Sigmoid colon (tissue), 7 donors: ENCODE results near the gene CDK14. TPM values are rescaled to one million over a fixed set of nuclear protein-coding genes. Genes with fewer than 3 reads are reported as not detected.

Experiments
- DNase-seq: peaks from one replicate; pipeline ENCODE4 v3.0.0-alpha.2; 2019
- H3K27ac ChIP-seq, 4 donors: fragments of 200-600 bp; sonication (generic); one replicate each; pipeline ENCODE4 v1.5.1; 2016 to 2019; ENCODE audit warnings: mild to moderate bottlenecking in 1 of 4
- H3K27me3 ChIP-seq, 3 donors: fragments of 200-600 bp; sonication (generic); one replicate each; pipeline ENCODE4 v1.5.1; 2019; ENCODE audit warnings: mild to moderate bottlenecking in 1 of 3
- H3K36me3 ChIP-seq, 4 donors: fragments of 200-600 bp; sonication (generic); one replicate each; pipeline ENCODE4 v1.5.1; 2016 to 2019
- H3K4me1 ChIP-seq, 4 donors: fragments of 200-600 bp; sonication (generic); one replicate each; pipeline ENCODE4 v1.5.1; 2017 to 2019
- H3K4me3 ChIP-seq, 4 donors: fragments of 200-600 bp; sonication (generic); one replicate each; pipeline ENCODE4 v1.5.1; 2017 to 2019; ENCODE audit warnings: mild to moderate bottlenecking in 2 of 4, moderate library complexity in 1 of 4
- H3K9me3 ChIP-seq, 4 donors: fragments of 200-600 bp in 3 of 4; sonication (generic) in 3 of 4; one replicate each; pipeline versions ENCODE4 v1.5.1 to v1.6.1; 2013 to 2019
- CTCF ChIP-seq, 4 experiments: fragments of 450-650 bp in 3 of 4; fragments of 200-600 bp in 1 of 4; IDR thresholded peaks; one replicate each; pipeline ENCODE4 v1.5.1; 2016 to 2019; ENCODE audit warnings: antibody characterized with exemption in 4 of 4, mild to moderate bottlenecking in 3 of 4, moderate library complexity in 2 of 4
- EP300 ChIP-seq, 4 donors: sonication (generic); formaldehyde crosslinking; IDR thresholded peaks; one replicate each; pipeline ENCODE4 v1.6.1; 2017; ENCODE audit warnings: antibody characterized with exemption in 4 of 4
- POLR2A ChIP-seq, 2 donors: fragments of 450-650 bp; IDR thresholded peaks; one replicate each; pipeline ENCODE4 v1.6.1; 2016; ENCODE audit warnings: antibody characterized with exemption in 2 of 2, mild to moderate bottlenecking in 2 of 2, moderate library complexity in 2 of 2
- POLR2AphosphoS5 ChIP-seq, 4 donors: sonication (generic); formaldehyde crosslinking; IDR thresholded peaks; one replicate each; pipeline ENCODE4 v1.6.1; 2017; ENCODE audit warnings: antibody characterized with exemption in 4 of 4
- WGBS, 2 donors: extraction: QIAGEN DNeasy Blood & Tissue Kit; methylation state at CpG; one replicate each; pipeline ENCODE4 v1.1.7; 2013; 5-methylcytosine and 5-hydroxymethylcytosine counted together
- intact Hi-C: fragments of 100-400 bp; cut with DNase I; formaldehyde crosslinking; loops from one replicate; pipeline ENCODE4 v1.15.1; 2023
- polyA plus RNA-seq, 3 donors: library from polyadenylated mRNA; stranded (reverse); fragments of 200-250 nt; gene quantifications; one replicate each; pipeline ENCODE4 v1.2.3, GENCODE V29; 2013
- total RNA-seq, 4 donors: library from RNA; depleted of rRNA; stranded (reverse); fragments of >200 nt; gene quantifications; one replicate each; pipeline ENCODE4 v1.1.0, GENCODE V29; 2016
- donor health status: healthy with polysubstance abuse.
- donor health status: Bipolar disorder and iron deficiency.
- donor health status: healthy.

Gene CDK14
- total and polyA plus RNA-seq, 7 donors, result 0.92 to 19.3 (median 11.1) TPM

DNA sequence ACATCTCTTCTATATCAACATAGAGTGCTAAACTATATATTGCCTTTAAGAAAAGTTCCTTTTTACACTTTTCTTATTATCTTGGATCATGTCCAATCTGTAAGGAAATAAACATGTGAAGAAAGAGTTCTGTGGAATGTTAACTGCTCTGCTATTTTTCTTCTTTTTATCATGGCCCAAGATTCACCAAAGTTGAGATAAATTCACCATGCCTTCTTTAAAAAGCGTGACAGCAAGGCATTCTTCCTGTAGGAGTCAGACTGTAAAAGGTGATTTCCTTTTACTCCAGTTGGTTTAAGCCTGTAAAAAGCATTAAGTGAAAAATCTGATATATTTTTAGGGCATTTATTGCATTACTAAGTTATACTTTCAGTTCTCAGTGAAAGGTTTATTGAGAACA is 502.4 kb downstream of the CDK14 start:
- H3K27ac ChIP-seq, result no peak overlapping the region
- intact Hi-C loops, result no loop called here
- H3K4me1 ChIP-seq, result peaks cover 0 to 4% (median 0%) of the 10 kb centered on the region in 4 donors
- no peak overlapping the region for H3K4me3 ChIP-seq
- DNase-seq, result no peak
- no peaks in the 10 kb centered on the region for H3K27me3 ChIP-seq
- 83 to 96% methylated on average over 1 of the region's 1 CpG for WGBS, 2 donors
- no peaks in the 10 kb centered on the region for H3K36me3 ChIP-seq
- no peaks in the 10 kb centered on the region for H3K9me3 ChIP-seq
- TF ChIP-seq POLR2AphosphoS5 (IDR thresholded peaks at IDR 0.05), result no peak
- TF ChIP-seq EP300 (IDR thresholded peaks at IDR 0.05), result no peak

GRCh38 chr7:91103363-91103762 is 507.2 kb downstream of the CDK14 start:
- H3K36me3 ChIP-seq, result no peaks in the 10 kb centered on the region
- H3K4me1 ChIP-seq, result peaks cover 0 to 4% (median 0%) of the 10 kb centered on the region in 4 donors
- no peak overlapping the region for H3K27ac ChIP-seq
- intact Hi-C loops, result no loop called here
- H3K9me3 ChIP-seq, result peaks cover 0 to 4% (median 0%) of the 10 kb centered on the region in 4 donors
- no peak for TF ChIP-seq EP300 (IDR thresholded peaks at IDR 0.05)
- no peak for TF ChIP-seq POLR2AphosphoS5 (IDR thresholded peaks at IDR 0.05)
- no peak for TF ChIP-seq CTCF (IDR thresholded peaks at IDR 0.05)
- no peak for TF ChIP-seq POLR2A (IDR thresholded peaks at IDR 0.05)
- 94 to 95% methylated on average over 1 of the region's 1 CpG for WGBS, 2 donors
- no peak overlapping the region for H3K4me3 ChIP-seq
- no peaks in the 10 kb centered on the region for H3K27me3 ChIP-seq
- no peak for DNase-seq

DNA sequence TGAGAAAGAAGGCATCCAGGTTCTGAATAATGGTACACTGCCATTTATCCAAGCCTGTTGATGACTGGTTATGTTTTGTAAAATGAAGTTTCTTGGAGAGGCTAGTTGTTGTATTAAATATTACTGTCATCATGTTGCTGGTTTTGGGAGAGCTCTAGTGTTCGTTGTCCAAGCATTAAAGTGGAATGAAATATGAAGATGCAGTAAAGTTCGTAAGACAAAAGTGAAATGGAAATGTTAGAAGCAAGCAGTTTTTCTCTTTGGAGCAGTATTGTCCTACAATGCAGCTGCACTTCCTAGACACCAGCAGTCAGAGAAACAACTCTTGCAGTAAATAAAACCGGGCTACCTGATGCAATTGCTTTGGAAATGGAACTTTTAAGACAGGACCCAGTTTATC is 511.3 kb downstream of the CDK14 start:
- peaks cover 0 to 4% (median 1%) of the 10 kb centered on the region in 4 donors for H3K4me1 ChIP-seq
- H3K36me3 ChIP-seq, result no peaks in the 10 kb centered on the region
- no peaks in the 10 kb centered on the region for H3K27me3 ChIP-seq
- DNase-seq, result no peak
- no peak for TF ChIP-seq POLR2AphosphoS5 (IDR thresholded peaks at IDR 0.05)
- no peak for TF ChIP-seq POLR2A (IDR thresholded peaks at IDR 0.05)
- no peak for TF ChIP-seq EP300 (IDR thresholded peaks at IDR 0.05)
- no peak for TF ChIP-seq CTCF (IDR thresholded peaks at IDR 0.05)
- intact Hi-C loops, result no loop called here
- WGBS, 2 donors, result 77 to 80% methylated on average over 3 of the region's 3 CpGs
- no peak overlapping the region for H3K27ac ChIP-seq
- H3K9me3 ChIP-seq, result peaks cover 0 to 4% (median 0%) of the 10 kb centered on the region in 4 donors
- no peak overlapping the region for H3K4me3 ChIP-seq

DNA sequence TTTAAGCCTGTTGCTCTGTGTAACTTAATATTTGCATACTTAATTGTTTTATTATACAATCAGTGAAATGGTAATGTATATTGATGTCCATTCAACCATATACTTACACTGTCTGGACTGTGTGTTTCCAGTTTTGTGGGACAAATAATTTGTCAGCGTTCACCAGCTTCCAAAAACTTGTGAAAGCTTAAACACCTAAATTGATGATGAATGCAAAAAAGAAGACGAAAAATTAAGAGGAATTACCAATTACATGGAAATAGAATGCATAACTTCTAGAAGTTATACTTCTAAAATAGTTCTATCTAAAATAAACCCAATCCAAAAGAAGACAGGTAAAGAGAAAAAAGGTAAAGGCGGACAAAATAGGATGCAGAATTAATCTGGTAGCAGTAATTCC is 513.1 kb downstream of the CDK14 start:
- H3K4me3 ChIP-seq, result no peak overlapping the region
- DNase-seq, result no peak
- 92 to 96% methylated on average over 3 of the region's 3 CpGs for WGBS, 2 donors
- H3K4me1 ChIP-seq, result peaks cover 0 to 14% (median 2%) of the 10 kb centered on the region in 4 donors
- H3K27me3 ChIP-seq, result no peaks in the 10 kb centered on the region
- peaks cover 0 to 4% (median 0%) of the 10 kb centered on the region in 4 donors for H3K9me3 ChIP-seq
- intact Hi-C loops, result no loop called here
- H3K27ac ChIP-seq, result no peak overlapping the region
- TF ChIP-seq POLR2AphosphoS5 (IDR thresholded peaks at IDR 0.05) (no peak), CTCF (IDR thresholded peaks at IDR 0.05) (no peak), EP300 (IDR thresholded peaks at IDR 0.05) (no peak)
- no peaks in the 10 kb centered on the region for H3K36me3 ChIP-seq

GRCh38 chr7:91112902-91113341 is 516.8 kb downstream of the CDK14 start:
- Histone ChIP-seq H3K4me1 (peaks cover 0 to 14% (median 2%) of the 10 kb centered on the region in 4 donors), H3K4me3 (no peak overlapping the region), H3K27ac (no peak overlapping the region), H3K36me3 (peaks cover 0 to under 1% (median 0%) of the 10 kb centered on the region in 4 donors), H3K9me3 (no peaks in the 10 kb centered on the region), H3K27me3 (no peaks in the 10 kb centered on the region)
- 65 to 76% methylated on average over 2 of the region's 2 CpGs for WGBS, 2 donors
- intact Hi-C loops, result no loop called here
- TF ChIP-seq CTCF (IDR thresholded peaks at IDR 0.05), result no peak
- TF ChIP-seq POLR2A (IDR thresholded peaks at IDR 0.05), result no peak
- no peak for TF ChIP-seq EP300 (IDR thresholded peaks at IDR 0.05)
- no peak for TF ChIP-seq POLR2AphosphoS5 (IDR thresholded peaks at IDR 0.05)
- DNase-seq, result no peak
